Erythroblast (primary cell): ENCODE results near the gene DCT.

ENCODE experiments used
- GATA1 ChIP-seq: IDR thresholded peaks from 2 replicates; pipeline ENCODE4 v1.6.1; 2011; ENCODE audit warnings: low read depth, mild to moderate bottlenecking, control low read depth, low read length, moderate library complexity
- POLR2A ChIP-seq: IDR thresholded peaks from 2 replicates; pipeline ENCODE4 v1.6.1; 2011; ENCODE audit warnings: mild to moderate bottlenecking, low read length

DNA sequence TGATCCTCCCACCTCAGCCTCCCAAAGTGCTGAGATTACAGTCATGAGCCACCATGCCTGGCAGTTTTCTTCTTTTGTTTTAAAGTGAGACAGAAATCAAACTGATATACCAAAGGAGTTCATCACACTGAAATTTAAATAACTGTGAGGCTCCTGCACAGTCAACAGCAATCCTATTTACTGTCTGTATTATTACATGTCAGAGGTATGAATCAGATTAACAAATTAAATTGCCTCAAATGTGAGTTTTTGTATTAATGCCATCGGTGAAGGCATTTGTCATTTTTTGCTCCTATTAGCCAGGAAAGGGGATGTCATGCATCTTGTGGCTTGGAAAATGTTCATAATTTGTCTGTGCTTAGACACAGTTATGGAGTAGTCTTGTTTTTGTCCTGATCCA lies 20.4 kb downstream of the DCT start:
- TF ChIP-seq POLR2A = no peak
- no peak for TF ChIP-seq GATA1
